CD8-positive, alpha-beta memory T cell (primary cell): Measurements from ENCODE around the gene BCAS1. TPM values are rescaled to one million over a fixed set of nuclear protein-coding genes. Genes with fewer than 3 reads are reported as not detected.
A peak's percentile ranks its signal among the peaks of the same experiment; 100 is the strongest.

Experiments
- CTCF ChIA-PET: fragments of 350-600 bp; sonication (Branson Sonifier 250); formaldehyde crosslinking; loops from one replicate; lab custom pipeline; 2021; ENCODE audit warnings: antibody characterized with exemption; lab: Charles Lee
- POLR2A ChIA-PET: fragments of 350-600 bp; sonication (Branson Sonifier 250); formaldehyde crosslinking; loops from one replicate; lab custom pipeline; 2021; ENCODE audit warnings: antibody characterized with exemption; lab: Charles Lee
- DNase-seq, 5 donors: peaks; one replicate each; pipeline versions ENCODE4 v3.0.0 to v3.0.0-alpha.2; 2020 to 2022; ENCODE audit warnings: mixed read lengths in 1 of 5
- H3K27ac ChIP-seq: one replicate; pipeline ENCODE4 v1.7.0; 2013; ENCODE audit warnings: low read depth, mild to moderate bottlenecking, low read length, moderate library complexity
- H3K27me3 ChIP-seq: 2 replicates; pipeline ENCODE4 v1.7.0; 2013; ENCODE audit warnings: low read length, mild to moderate bottlenecking; ENCODE audit not compliant: insufficient read depth, poor library complexity, severe bottlenecking
- H3K36me3 ChIP-seq: 2 replicates; pipeline ENCODE4 v1.7.0; 2013; ENCODE audit warnings: mild to moderate bottlenecking, low read length, moderate library complexity; ENCODE audit not compliant: insufficient read depth
- H3K4me1 ChIP-seq: 2 replicates; pipeline ENCODE4 v1.7.0; 2013; ENCODE audit warnings: mild to moderate bottlenecking, low read length, moderate library complexity; ENCODE audit not compliant: insufficient read depth
- H3K4me3 ChIP-seq: 2 replicates; pipeline ENCODE4 v1.7.0; 2013; ENCODE audit warnings: mild to moderate bottlenecking, low read length
- H3K9me3 ChIP-seq: 2 replicates; pipeline ENCODE4 v1.7.0; 2013; ENCODE audit warnings: mild to moderate bottlenecking, low read length
- H3K27ac Mint-ChIP-seq, 8 donors: one replicate each; pipeline ENCODE4 v1.8.0; 2020 to 2021; ENCODE audit warnings: mixed read lengths in 8 of 8, mild to moderate bottlenecking in 6 of 8, inconsistent platforms in 3 of 8, moderate library complexity in 3 of 8
- H3K27me3 Mint-ChIP-seq, 2 donors: one replicate each; pipeline ENCODE4 v1.8.0; 2020 to 2021; ENCODE audit warnings: mixed read lengths in 2 of 2, mild to moderate bottlenecking in 1 of 2, moderate library complexity in 1 of 2
- H3K36me3 Mint-ChIP-seq, 3 donors: one replicate each; pipeline ENCODE4 v1.8.0; 2020 to 2021; ENCODE audit warnings: mixed read lengths in 3 of 3, inconsistent platforms in 1 of 3, mild to moderate bottlenecking in 1 of 3
- H3K4me1 Mint-ChIP-seq, 3 donors: one replicate each; pipeline ENCODE4 v1.8.0; 2020 to 2021; ENCODE audit warnings: mixed read lengths in 3 of 3, inconsistent platforms in 1 of 3, mild to moderate bottlenecking in 1 of 3
- H3K4me3 Mint-ChIP-seq, 7 donors: one replicate each; pipeline ENCODE4 v1.8.0; 2020 to 2021; ENCODE audit warnings: mixed read lengths in 7 of 7, mild to moderate bottlenecking in 6 of 7, moderate library complexity in 4 of 7, inconsistent platforms in 2 of 7
- H3K9me3 Mint-ChIP-seq, 5 donors: one replicate each; pipeline ENCODE4 v1.8.0; 2020 to 2022; ENCODE audit warnings: mixed read lengths in 5 of 5, mild to moderate bottlenecking in 3 of 5, moderate library complexity in 2 of 5, inconsistent platforms in 1 of 5
- polyA plus RNA-seq: library from polyadenylated mRNA; unstranded; fragments of 300-500 nt; fragmentation: Illumina TruSeq; gene quantifications from one replicate; pipeline ENCODE4 v1.2.3, GENCODE V29; 2021
- total RNA-seq, 2 experiments: library from RNA; stranded (reverse); gene quantifications; one replicate each; pipeline ENCODE4 v1.2.3, GENCODE V29; 2021

The BCAS1 gene
- total and polyA plus RNA-seq, 3 experiments from 2014 or later: 0.09 to 0.91 (median 0.15) TPM

DNA sequence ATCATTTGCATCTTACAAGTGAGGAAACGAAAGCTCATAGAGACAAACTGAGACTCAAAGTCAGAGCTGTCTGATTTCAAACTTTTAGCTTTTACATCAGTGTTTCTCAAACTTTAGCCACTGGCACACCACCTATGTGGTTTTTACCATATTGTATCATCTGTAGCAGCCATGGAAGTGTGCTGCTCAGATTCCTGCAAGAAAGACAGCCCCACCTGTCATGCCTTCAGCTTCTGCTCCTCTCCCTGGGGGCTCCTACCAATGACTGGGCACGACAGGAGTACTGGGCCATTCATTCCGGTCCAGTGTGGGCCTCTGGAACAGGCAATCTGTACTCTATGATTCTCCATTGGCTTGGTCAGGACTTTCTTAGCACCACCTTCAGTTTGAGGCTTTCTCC, 87.0 kb downstream of the BCAS1 start:
- H3K36me3 Mint-ChIP-seq: no peaks in the 10 kb centered on the region
- H3K9me3 Mint-ChIP-seq: peaks cover 0 to 2% (median 0%) of the 10 kb centered on the region in 5 donors
- H3K27me3 Mint-ChIP-seq: peaks cover 7 to 48% of the 10 kb centered on the region in 2 donors
- Histone ChIP-seq H3K27ac (no peak overlapping the region), H3K27me3 (no peaks in the 10 kb centered on the region), H3K9me3 (no peaks in the 10 kb centered on the region), H3K36me3 (no peaks in the 10 kb centered on the region), H3K4me3 (no peak overlapping the region), H3K4me1 (no peaks in the 10 kb centered on the region)
- H3K4me3 Mint-ChIP-seq: no peak overlapping the region
- H3K4me1 Mint-ChIP-seq: peaks cover 0 to 6% (median 0%) of the 10 kb centered on the region in 3 donors
- ChIA-PET CTCF (no interaction called here), POLR2A (no interaction called here)
- peak overlapping the region in 2 of 8 donors; percentile 2 for H3K27ac Mint-ChIP-seq
- no peak for DNase-seq

DNA sequence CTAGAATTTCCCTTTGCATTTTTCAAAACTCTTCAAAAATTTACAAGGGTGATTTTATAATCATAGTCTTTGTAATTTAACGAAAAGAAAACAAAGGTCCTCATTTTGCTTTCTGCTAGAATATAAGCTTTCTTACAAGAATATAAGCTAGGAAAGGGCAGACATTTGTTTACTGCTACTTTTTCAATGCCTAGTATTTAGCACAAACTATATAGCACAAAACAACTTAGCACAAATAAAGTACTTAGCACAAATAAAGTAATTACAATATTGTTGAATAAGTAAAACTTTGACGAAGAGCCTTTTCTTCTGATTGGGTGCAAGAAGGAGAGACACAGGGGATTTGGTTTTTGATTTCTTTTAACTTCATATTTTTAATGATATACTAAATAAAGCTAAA, 87.8 kb downstream of the BCAS1 start:
- POLR2A ChIA-PET: no interaction called here

DNA sequence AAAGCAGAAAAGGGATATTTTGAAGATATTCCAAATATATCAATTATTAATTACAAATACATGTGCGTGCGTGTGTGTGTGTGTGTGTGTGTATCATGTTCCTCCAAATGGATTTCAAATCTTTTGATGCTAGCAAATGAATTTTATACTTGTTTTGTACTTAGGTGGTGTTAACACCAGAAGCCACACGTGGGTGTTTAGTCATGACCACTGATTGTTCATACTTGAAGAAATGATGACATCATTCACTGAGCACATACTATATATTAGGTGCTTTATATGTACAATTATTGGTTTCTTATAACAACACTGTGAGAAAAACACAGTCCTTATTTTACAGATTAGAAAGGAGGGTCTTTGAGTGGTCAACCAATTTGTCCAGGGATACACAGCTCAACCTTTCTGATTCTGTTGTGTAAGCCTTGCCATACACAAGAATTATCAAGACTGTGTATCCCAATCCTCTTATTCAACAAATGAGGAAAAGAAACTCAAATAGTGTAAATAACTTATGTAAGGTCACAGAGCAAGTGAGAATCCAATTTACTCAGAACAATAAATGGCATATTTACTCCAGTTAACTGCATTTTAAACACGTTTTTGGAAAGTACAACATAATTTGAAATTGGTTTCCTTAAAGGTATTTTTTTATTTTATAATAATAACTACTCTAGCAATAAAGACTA, 88.5 kb downstream of the BCAS1 start:
- no peak for DNase-seq
- H3K27me3 ChIP-seq: no peaks in the 10 kb centered on the region
- no peaks in the 10 kb centered on the region for H3K9me3 ChIP-seq
- no peak overlapping the region for H3K27ac Mint-ChIP-seq
- CTCF ChIA-PET: no interaction called here
- peaks cover 7 to 33% of the 10 kb centered on the region in 2 donors for H3K27me3 Mint-ChIP-seq
- no peak overlapping the region for H3K4me3 ChIP-seq
- H3K36me3 ChIP-seq: no peaks in the 10 kb centered on the region
- no peak overlapping the region for H3K4me3 Mint-ChIP-seq
- POLR2A ChIA-PET: no interaction called here
- H3K9me3 Mint-ChIP-seq: peaks cover 0 to 2% (median 0%) of the 10 kb centered on the region in 5 donors
- no peaks in the 10 kb centered on the region for H3K4me1 ChIP-seq
- H3K4me1 Mint-ChIP-seq: peaks cover 0 to 6% (median 0%) of the 10 kb centered on the region in 3 donors
- no peak overlapping the region for H3K27ac ChIP-seq
- H3K36me3 Mint-ChIP-seq: peaks cover 0 to under 1% (median 0%) of the 10 kb centered on the region in 3 donors

More for the DNA sequence above, 87.8 kb downstream of the BCAS1 start:
- no peaks in the 10 kb centered on the region for H3K36me3 Mint-ChIP-seq
- CTCF ChIA-PET: no interaction called here
- H3K27ac Mint-ChIP-seq: no peak overlapping the region
- Histone ChIP-seq H3K9me3 (no peaks in the 10 kb centered on the region), H3K4me3 (no peak overlapping the region), H3K27me3 (no peaks in the 10 kb centered on the region), H3K36me3 (no peaks in the 10 kb centered on the region), H3K27ac (no peak overlapping the region), H3K4me1 (no peaks in the 10 kb centered on the region)
- no peak overlapping the region for H3K4me3 Mint-ChIP-seq
- no peak for DNase-seq
- peaks cover 0 to 2% (median 0%) of the 10 kb centered on the region in 5 donors for H3K9me3 Mint-ChIP-seq
- H3K27me3 Mint-ChIP-seq: peaks cover 7 to 40% of the 10 kb centered on the region in 2 donors
- H3K4me1 Mint-ChIP-seq: peaks cover 0 to 6% (median 0%) of the 10 kb centered on the region in 3 donors

DNA sequence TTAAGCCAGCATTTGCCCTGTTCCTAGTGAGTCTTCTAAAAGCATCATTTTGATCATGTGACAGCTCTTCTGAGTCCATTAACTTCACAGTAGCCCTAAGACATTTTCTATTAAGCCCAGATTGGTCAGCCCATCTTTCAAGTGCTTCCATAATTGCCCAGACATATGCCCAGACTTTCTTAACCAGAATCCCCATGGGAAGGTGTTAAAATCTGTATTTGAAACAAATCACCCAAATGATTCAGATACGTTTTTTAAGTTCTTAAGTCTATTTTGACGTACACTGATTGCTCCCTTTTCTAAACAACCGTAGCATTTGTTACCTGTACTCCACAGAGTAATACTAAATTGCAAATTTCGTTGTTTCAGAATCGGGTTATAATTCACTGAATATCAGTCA, 89.3 kb downstream of the BCAS1 start:
- Mint-ChIP-seq H3K4me3 (no peak overlapping the region), H3K27ac (no peak overlapping the region), H3K27me3 (peaks cover 7 to 32% of the 10 kb centered on the region in 2 donors), H3K9me3 (peaks cover 0 to 3% (median 2%) of the 10 kb centered on the region in 5 donors), H3K4me1 (peaks cover 0 to 6% (median 0%) of the 10 kb centered on the region in 3 donors), H3K36me3 (peaks cover 0 to 4% (median 0%) of the 10 kb centered on the region in 3 donors)
- no peaks in the 10 kb centered on the region for H3K27me3 ChIP-seq
- ChIA-PET POLR2A (no interaction called here), CTCF (no interaction called here)
- no peaks in the 10 kb centered on the region for H3K9me3 ChIP-seq
- no peaks in the 10 kb centered on the region for H3K36me3 ChIP-seq
- DNase-seq: no peak
- H3K4me1 ChIP-seq: no peaks in the 10 kb centered on the region
- no peak overlapping the region for H3K27ac ChIP-seq
- no peak overlapping the region for H3K4me3 ChIP-seq

DNA sequence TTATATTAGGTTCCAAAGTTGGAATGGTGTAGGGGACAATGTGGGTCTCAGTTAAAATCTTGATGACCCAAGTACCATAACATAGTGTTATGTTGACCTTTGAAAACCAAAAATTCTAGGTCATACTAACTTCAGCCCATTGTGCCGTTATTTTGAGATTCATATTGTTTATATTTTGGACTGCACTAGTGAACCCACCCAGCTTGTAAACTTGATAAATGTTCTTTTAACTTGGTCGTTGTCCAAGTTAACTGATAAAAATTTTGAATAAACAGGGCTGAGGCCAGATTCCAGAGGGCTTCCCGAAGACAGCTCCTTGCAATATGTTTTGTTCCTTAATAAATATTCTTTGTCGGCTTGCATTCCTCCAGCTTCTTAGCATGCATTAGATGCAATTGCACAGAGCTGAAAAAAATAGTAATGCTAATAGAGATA, 90.3 kb downstream of the BCAS1 start:
- Mint-ChIP-seq H3K27ac (no peak overlapping the region), H3K27me3 (peaks cover 7 to 32% of the 10 kb centered on the region in 2 donors), H3K36me3 (peaks cover 0 to 4% (median 0%) of the 10 kb centered on the region in 3 donors), H3K9me3 (peaks cover 0 to 3% (median 2%) of the 10 kb centered on the region in 5 donors), H3K4me1 (peaks cover 0 to 6% (median 0%) of the 10 kb centered on the region in 3 donors), H3K4me3 (no peak overlapping the region)
- H3K27ac ChIP-seq: no peak overlapping the region
- ChIA-PET CTCF (no interaction called here), POLR2A (no interaction called here)
- H3K36me3 ChIP-seq: no peaks in the 10 kb centered on the region
- no peak for DNase-seq
- H3K9me3 ChIP-seq: no peaks in the 10 kb centered on the region
- no peak overlapping the region for H3K4me3 ChIP-seq
- no peaks in the 10 kb centered on the region for H3K4me1 ChIP-seq
- no peaks in the 10 kb centered on the region for H3K27me3 ChIP-seq

DNA sequence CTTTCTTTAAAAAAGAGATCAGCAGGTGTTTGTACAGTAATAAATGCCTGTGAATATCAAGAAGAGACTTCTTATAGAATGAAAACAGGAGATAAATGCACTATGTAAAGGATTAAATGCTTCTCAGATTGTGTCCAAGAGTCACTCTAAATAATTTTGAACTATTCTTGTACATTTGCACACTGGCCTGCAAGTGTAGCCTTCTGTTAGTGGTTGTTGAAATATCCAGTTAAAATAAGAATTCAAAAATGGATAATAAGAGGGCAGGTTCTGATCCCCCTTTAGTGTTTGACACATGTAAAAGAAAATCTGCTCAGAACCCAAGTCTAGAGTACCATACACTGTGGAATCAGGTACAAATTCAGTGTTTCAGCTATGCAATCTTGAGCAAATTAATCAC, 91.9 kb downstream of the BCAS1 start:
- Histone ChIP-seq H3K27me3 (no peaks in the 10 kb centered on the region), H3K9me3 (no peaks in the 10 kb centered on the region), H3K4me1 (no peaks in the 10 kb centered on the region), H3K27ac (no peak overlapping the region), H3K4me3 (no peak overlapping the region), H3K36me3 (no peaks in the 10 kb centered on the region)
- ChIA-PET CTCF (no interaction called here), POLR2A (no interaction called here)
- Mint-ChIP-seq H3K4me3 (no peak overlapping the region), H3K9me3 (peaks cover 0 to 4% (median 2%) of the 10 kb centered on the region in 5 donors), H3K27me3 (peaks cover 7 to 24% of the 10 kb centered on the region in 2 donors), H3K27ac (no peak overlapping the region), H3K4me1 (peaks cover 0 to 6% (median 0%) of the 10 kb centered on the region in 3 donors), H3K36me3 (peaks cover 0 to 6% (median 0%) of the 10 kb centered on the region in 3 donors)
- no peak for DNase-seq

DNA sequence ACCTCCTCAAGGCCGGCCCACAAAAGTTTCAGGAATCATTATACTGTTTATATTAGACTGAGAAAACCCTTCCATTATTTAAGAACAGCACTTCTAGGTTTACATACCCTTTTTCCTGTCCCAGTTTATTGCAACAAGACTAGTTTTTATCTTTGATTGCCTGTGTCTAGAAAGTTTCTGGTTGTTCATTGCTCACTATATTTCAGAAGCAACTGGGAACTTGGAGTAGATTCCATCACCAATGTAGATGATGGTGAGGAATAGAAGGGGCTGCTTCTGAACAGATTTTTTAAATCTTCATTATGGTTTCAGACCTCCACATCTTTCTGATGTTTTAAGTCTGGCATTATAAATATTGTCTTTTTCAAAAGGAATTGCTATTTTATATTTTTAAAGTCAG, 93.0 kb downstream of the BCAS1 start:
- Histone ChIP-seq H3K27ac (no peak overlapping the region), H3K9me3 (no peaks in the 10 kb centered on the region), H3K27me3 (no peaks in the 10 kb centered on the region), H3K4me3 (no peak overlapping the region), H3K36me3 (no peaks in the 10 kb centered on the region), H3K4me1 (no peaks in the 10 kb centered on the region)
- Mint-ChIP-seq H3K27me3 (peaks cover 6 to 23% of the 10 kb centered on the region in 2 donors), H3K4me1 (peaks cover 0 to 6% (median 0%) of the 10 kb centered on the region in 3 donors), H3K9me3 (peaks cover 0 to 6% (median 3%) of the 10 kb centered on the region in 5 donors), H3K36me3 (peaks cover 0 to 8% (median 0%) of the 10 kb centered on the region in 3 donors), H3K27ac (no peak overlapping the region), H3K4me3 (no peak overlapping the region)
- no peak for DNase-seq
- ChIA-PET CTCF (no interaction called here), POLR2A (no interaction called here)

DNA sequence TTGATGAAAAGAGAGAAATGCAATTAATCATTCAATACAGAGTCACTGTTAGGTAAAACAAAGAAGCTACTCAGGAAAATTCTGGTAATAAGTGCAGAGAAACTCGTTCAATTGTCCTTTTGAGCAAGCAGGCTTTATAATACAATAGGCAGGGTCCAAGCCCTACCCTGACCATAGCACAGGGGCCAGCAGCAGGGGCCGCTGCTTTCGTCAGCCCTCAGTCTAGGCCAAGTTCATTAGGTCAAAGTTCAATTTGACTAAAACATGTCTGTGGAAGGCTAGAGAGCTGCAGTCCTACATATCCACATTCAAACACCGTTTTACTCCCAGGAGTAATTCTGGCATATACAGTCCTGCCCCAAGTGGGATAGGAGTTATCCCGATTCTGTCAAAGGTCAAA, 94.6 kb downstream of the BCAS1 start:
- H3K36me3 ChIP-seq: no peaks in the 10 kb centered on the region
- H3K9me3 Mint-ChIP-seq: peaks cover 0 to 6% (median 3%) of the 10 kb centered on the region in 5 donors
- no peak for DNase-seq
- H3K27me3 ChIP-seq: no peaks in the 10 kb centered on the region
- H3K27me3 Mint-ChIP-seq: peaks cover 2 to 15% of the 10 kb centered on the region in 2 donors
- no peaks in the 10 kb centered on the region for H3K4me1 ChIP-seq
- POLR2A ChIA-PET: no interaction called here
- no peak overlapping the region for H3K4me3 Mint-ChIP-seq
- CTCF ChIA-PET: no interaction called here
- no peak overlapping the region for H3K4me3 ChIP-seq
- no peaks in the 10 kb centered on the region for H3K4me1 Mint-ChIP-seq
- no peak overlapping the region for H3K27ac ChIP-seq
- no peak overlapping the region for H3K27ac Mint-ChIP-seq
- no peaks in the 10 kb centered on the region for H3K9me3 ChIP-seq
- H3K36me3 Mint-ChIP-seq: peaks cover 0 to 8% (median 0%) of the 10 kb centered on the region in 3 donors
